IPS-15b (cell line): ENCODE measurements around the gene MSI2.
"Not testable (repeated sequence)": the region's sequence is repeated elsewhere in the genome, so short reads cannot be mapped to it uniquely, and the experiment has no call there.

Source experiments
- H3K27me3 ChIP-seq: one replicate; pipeline ENCODE4 v1.6.1; 2013; ENCODE audit warnings: low read length; ENCODE audit not compliant: control insufficient read depth, insufficient read depth
- H3K36me3 ChIP-seq: one replicate; pipeline ENCODE4 v1.6.1; 2013; ENCODE audit warnings: low read length; ENCODE audit not compliant: control insufficient read depth, insufficient read depth
- H3K4me1 ChIP-seq: one replicate; pipeline ENCODE4 v1.6.1; 2013; ENCODE audit warnings: mild to moderate bottlenecking, low read length; ENCODE audit not compliant: control insufficient read depth, insufficient read depth
- H3K4me3 ChIP-seq: one replicate; pipeline ENCODE4 v1.5.1; 2013; ENCODE audit warnings: low read depth, low read length
- H3K9ac ChIP-seq: one replicate; pipeline ENCODE4 v1.6.1; 2013; ENCODE audit warnings: low read depth, mild to moderate bottlenecking, low read length
- H3K9me3 ChIP-seq: one replicate; pipeline ENCODE4 v1.6.1; 2013; ENCODE audit warnings: mild to moderate bottlenecking, low read length; ENCODE audit not compliant: control insufficient read depth, insufficient read depth

Gene MSI2

DNA sequence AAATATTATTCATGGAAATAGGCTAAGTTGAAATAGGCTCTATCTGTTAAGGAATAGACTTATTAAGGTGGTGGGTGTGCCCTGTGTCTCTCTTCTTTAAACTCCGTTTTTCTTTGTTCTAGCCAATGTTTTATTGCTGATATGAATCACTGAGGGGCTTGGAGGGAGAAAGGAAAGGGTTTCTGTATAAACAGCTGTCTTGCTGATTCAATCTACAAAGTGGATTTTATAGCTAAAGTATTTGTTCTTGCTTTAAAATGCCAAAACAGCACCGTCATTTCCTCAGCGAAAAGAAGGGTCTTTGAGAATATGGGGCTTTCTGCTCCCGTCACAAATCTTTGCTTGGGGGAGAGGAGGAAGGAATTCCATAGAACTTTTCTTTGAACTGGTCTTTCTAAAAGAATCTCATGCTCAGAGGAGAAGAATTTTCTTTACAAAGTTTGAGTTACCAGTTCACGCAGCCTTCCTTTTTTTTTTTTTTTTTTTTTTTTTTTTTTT is 39.3 kb downstream of the MSI2 start:
- peaks cover 17% of the 10 kb centered on the region for H3K4me1 ChIP-seq
- H3K36me3 ChIP-seq, result peaks cover 4% of the 10 kb centered on the region
- H3K4me3 ChIP-seq, result no peak overlapping the region
- H3K9ac ChIP-seq, result no peak overlapping the region
- H3K9me3 ChIP-seq, result no peaks in the 10 kb centered on the region
- no peaks in the 10 kb centered on the region for H3K27me3 ChIP-seq

- H3K9ac ChIP-seq, result no peak overlapping the region
- H3K4me3 ChIP-seq, result no peak overlapping the region
- peaks cover 4% of the 10 kb centered on the region for H3K36me3 ChIP-seq
- no peaks in the 10 kb centered on the region for H3K27me3 ChIP-seq
- peaks cover 17% of the 10 kb centered on the region for H3K4me1 ChIP-seq
- no peaks in the 10 kb centered on the region for H3K9me3 ChIP-seq
Measured at GRCh38 chr17:57296231-57296630, 39.9 kb downstream of the MSI2 start.

GRCh38 chr17:57299176-57299575 is 42.9 kb downstream of the MSI2 start:
- Histone ChIP-seq H3K4me1 (peaks cover 17% of the 10 kb centered on the region), H3K4me3 (no peak overlapping the region), H3K36me3 (no peaks in the 10 kb centered on the region), H3K9me3 (no peaks in the 10 kb centered on the region), H3K9ac (no peak overlapping the region), H3K27me3 (no peaks in the 10 kb centered on the region)

DNA sequence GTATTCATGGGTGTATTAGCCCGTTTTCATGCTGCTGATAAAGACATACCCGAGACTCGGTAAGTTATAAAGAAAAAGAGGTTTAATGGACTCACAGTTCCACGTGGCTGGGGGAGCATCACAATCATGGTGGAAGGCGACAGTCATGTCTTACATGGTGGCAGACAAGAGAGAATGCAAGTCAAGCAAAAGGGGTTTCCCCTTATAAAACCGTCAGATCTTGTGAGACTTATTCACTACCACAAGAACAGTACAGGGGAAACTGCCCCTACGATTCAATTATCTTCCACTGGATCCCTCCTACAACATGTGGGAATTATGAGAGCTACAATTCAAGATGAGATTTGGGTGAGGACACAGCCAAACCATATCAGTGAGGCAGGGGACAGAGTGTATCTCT is 44.3 kb downstream of the MSI2 start:
- not testable (repeated sequence) for H3K36me3 ChIP-seq, H3K9me3 ChIP-seq, H3K9ac ChIP-seq, H3K27me3 ChIP-seq, H3K4me1 ChIP-seq, H3K4me3 ChIP-seq

- H3K4me3 ChIP-seq, result no peak overlapping the region
- no peaks in the 10 kb centered on the region for H3K4me1 ChIP-seq
- H3K9ac ChIP-seq, result no peak overlapping the region
- H3K9me3 ChIP-seq, result no peaks in the 10 kb centered on the region
- H3K36me3 ChIP-seq, result no peaks in the 10 kb centered on the region
- H3K27me3 ChIP-seq, result no peaks in the 10 kb centered on the region
Measured at GRCh38 chr17:57302690-57303465, 46.6 kb downstream of the MSI2 start.

DNA sequence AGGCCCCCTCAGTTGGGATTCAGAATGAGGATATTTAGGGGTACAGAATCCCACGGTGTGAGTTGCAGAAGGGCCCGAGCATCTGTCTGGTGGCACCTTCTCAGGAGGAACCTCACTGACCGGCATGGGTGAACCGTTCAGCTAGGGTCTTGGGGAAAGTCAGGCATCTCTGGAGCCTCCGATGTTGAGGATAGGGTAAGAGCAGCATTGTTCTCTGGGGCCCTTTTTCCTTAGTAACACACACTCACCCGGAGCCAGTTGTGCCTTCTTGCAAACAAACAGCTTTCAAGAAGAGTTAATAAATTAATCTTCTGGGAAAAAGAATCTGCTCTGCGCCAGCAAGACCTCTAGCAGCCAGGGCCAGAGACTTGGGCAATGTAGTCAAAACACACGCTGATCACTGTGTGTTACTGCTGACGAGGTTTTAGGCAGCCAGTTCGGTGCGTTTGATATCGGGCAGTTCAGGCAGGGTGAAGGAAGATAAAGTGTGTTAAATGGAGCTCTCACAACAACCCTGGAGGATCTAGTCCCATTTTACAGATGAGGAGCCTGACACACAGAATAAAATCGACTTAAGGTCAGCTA is 48.9 kb downstream of the MSI2 start:
- Histone ChIP-seq H3K36me3 (no peaks in the 10 kb centered on the region), H3K27me3 (no peaks in the 10 kb centered on the region), H3K9ac (no peak overlapping the region), H3K4me3 (no peak overlapping the region), H3K9me3 (no peaks in the 10 kb centered on the region), H3K4me1 (no peaks in the 10 kb centered on the region)

GRCh38 chr17:57305908-57306504 is 49.7 kb downstream of the MSI2 start:
- H3K4me3 ChIP-seq, result no peak overlapping the region
- no peaks in the 10 kb centered on the region for H3K27me3 ChIP-seq
- H3K36me3 ChIP-seq, result no peaks in the 10 kb centered on the region
- no peaks in the 10 kb centered on the region for H3K4me1 ChIP-seq
- no peaks in the 10 kb centered on the region for H3K9me3 ChIP-seq
- no peak overlapping the region for H3K9ac ChIP-seq

- Histone ChIP-seq H3K9me3 (no peaks in the 10 kb centered on the region), H3K4me3 (no peak overlapping the region), H3K4me1 (peaks cover 15% of the 10 kb centered on the region), H3K36me3 (no peaks in the 10 kb centered on the region), H3K9ac (no peak overlapping the region), H3K27me3 (no peaks in the 10 kb centered on the region)
Measured at GRCh38 chr17:57308543-57309186, 52.3 kb downstream of the MSI2 start.

- H3K9me3 ChIP-seq, result no peaks in the 10 kb centered on the region
- peaks cover 20% of the 10 kb centered on the region for H3K4me1 ChIP-seq
- H3K27me3 ChIP-seq, result no peaks in the 10 kb centered on the region
Measured at GRCh38 chr17:57309479-57309878, 53.2 kb downstream of the MSI2 start.

GRCh38 chr17:57311281-57312216 is 55.2 kb downstream of the MSI2 start:
- Histone ChIP-seq H3K36me3 (no peaks in the 10 kb centered on the region), H3K9ac (no peak overlapping the region), H3K4me1 (peaks cover 20% of the 10 kb centered on the region), H3K9me3 (no peaks in the 10 kb centered on the region), H3K27me3 (no peaks in the 10 kb centered on the region), H3K4me3 (no peak overlapping the region)

More at GRCh38 chr17:57309479-57309878, 53.2 kb downstream of the MSI2 start:
- H3K4me3 ChIP-seq, result no peak overlapping the region
- no peak overlapping the region for H3K9ac ChIP-seq
- no peaks in the 10 kb centered on the region for H3K36me3 ChIP-seq

DNA sequence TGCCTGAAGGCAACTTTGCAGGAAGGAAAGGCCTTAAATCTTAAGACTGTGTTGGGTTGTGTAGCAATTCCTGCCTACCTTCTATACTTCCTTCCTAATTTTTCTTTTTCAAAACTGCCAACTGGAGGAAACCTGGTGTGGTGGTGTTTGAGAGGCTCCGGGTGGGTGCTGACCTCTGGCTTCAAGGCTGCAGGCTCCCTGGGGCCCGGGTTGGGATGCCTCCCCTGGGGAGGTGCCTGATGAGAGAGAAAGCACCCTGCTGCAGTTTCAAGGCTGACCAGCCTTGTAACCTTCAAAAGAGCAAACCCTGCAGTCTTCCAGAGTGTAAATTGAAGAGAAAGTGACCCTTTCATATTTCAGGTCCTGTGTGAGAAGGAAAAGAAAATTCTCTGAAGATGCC is 55.9 kb downstream of the MSI2 start:
- Histone ChIP-seq H3K9me3 (no peaks in the 10 kb centered on the region), H3K4me3 (no peak overlapping the region), H3K9ac (no peak overlapping the region), H3K27me3 (no peaks in the 10 kb centered on the region), H3K36me3 (no peaks in the 10 kb centered on the region), H3K4me1 (peaks cover 20% of the 10 kb centered on the region)
